ENCODE measurements around the gene SLC38A7. TPM values are rescaled to one million over a fixed set of nuclear protein-coding genes. Genes with fewer than 3 reads are reported as not detected.

Gene SLC38A7
- 10 to 100 TPM in 3 of 4 donors, 1 to 10 TPM in 1; 9.1 to 15.6 (median 13.1) TPM for total RNA-seq

GRCh38 chr16:58684354-58685083 is at the start of gene SLC38A7:
Gene SLC38A7 (minus strand): TSS chr16:58684770. CDS start chr16:58680126, 4,644 bp downstream.
- H3K27me3 ChIP-seq = no peaks in the 10 kb centered on the region
- peaks cover 0 to 15% (median 0%) of the 10 kb centered on the region in 3 donors for H3K36me3 ChIP-seq
- 19 to 22% methylated on average over 5 to 9 of the region's 41 CpGs for WGBS, 2 donors
- intact Hi-C loops (cut with DNase I) = loop anchor here (10.0 kb wide), 1 partner anchor 70 kb away; no protein-coding TSS in a partner anchor
- peak; percentile 13 for DNase-seq
- peaks cover 10 to 22% (median 13%) of the 10 kb centered on the region in 3 donors for H3K4me1 ChIP-seq
- peak within 1 kb of the TSS; percentile 76 to 84 (median 80) for H3K27ac ChIP-seq
- H3K4me3 ChIP-seq = peak within 1 kb of the TSS; percentile 66 to 90 (median 83)
- TF ChIP-seq CTCF (IDR thresholded peaks at IDR 0.05) (no peak), POLR2A (IDR thresholded peaks at IDR 0.05) (no peak)
- no peaks in the 10 kb centered on the region for H3K9me3 ChIP-seq

GRCh38 chr16:58733671-58734458 is 49.3 kb upstream of the SLC38A7 start, which contains the start of gene GOT2:
Gene GOT2 (minus strand): TSS chr16:58734316. CDS start chr16:58734228, 88 bp downstream.
- peaks cover 0 to 8% (median 0%) of the 10 kb centered on the region in 3 donors for H3K36me3 ChIP-seq
- intact Hi-C loops (cut with DNase I) = no loop called here
- no peaks in the 10 kb centered on the region for H3K9me3 ChIP-seq
- WGBS, 2 donors = 0 to 2% methylated on average over 2 to 27 of the region's 68 CpGs
- peak; percentile 20 for DNase-seq
- peaks cover 16 to 44% (median 18%) of the 10 kb centered on the region in 3 donors for H3K4me1 ChIP-seq
- H3K4me3 ChIP-seq = peak within 1 kb of the TSS; percentile 84 to 96 (median 94)
- no peaks in the 10 kb centered on the region for H3K27me3 ChIP-seq
- H3K27ac ChIP-seq = peak within 1 kb of the TSS; percentile 90 to 93 (median 91)
- TF ChIP-seq CTCF (IDR thresholded peaks at IDR 0.05) (peak; percentile 69 to 92 (median 81)), POLR2A (IDR thresholded peaks at IDR 0.05) (peak in 1 of 4 donors; percentile 68)

GRCh38 chr16:58733248-58733670 is 48.7 kb upstream of the SLC38A7 start:
- Histone ChIP-seq H3K9me3 (no peaks in the 10 kb centered on the region), H3K27me3 (no peaks in the 10 kb centered on the region), H3K27ac (peak overlapping the region; percentile 90 to 93 (median 91)), H3K36me3 (peaks cover 0 to 11% (median 0%) of the 10 kb centered on the region in 3 donors), H3K4me1 (peaks cover 16 to 44% (median 18%) of the 10 kb centered on the region in 3 donors), H3K4me3 (peak overlapping the region; percentile 84 to 96 (median 94))
- intact Hi-C loops (cut with DNase I) = no loop called here
- no peak for DNase-seq
- TF ChIP-seq POLR2A (IDR thresholded peaks at IDR 0.05) (no peak), CTCF (IDR thresholded peaks at IDR 0.05) (no peak)
- 1 to 4% methylated on average over 13 to 21 of the region's 23 CpGs for WGBS, 2 donors

- peak overlapping the region; percentile 90 to 93 (median 91) for H3K27ac ChIP-seq
- intact Hi-C loops (cut with DNase I) = no loop called here
- peak overlapping the region; percentile 84 to 96 (median 94) for H3K4me3 ChIP-seq
- DNase-seq = no peak
- no peaks in the 10 kb centered on the region for H3K9me3 ChIP-seq
- H3K4me1 ChIP-seq = peaks cover 16 to 44% (median 18%) of the 10 kb centered on the region in 3 donors
- peaks cover 0 to 16% (median 0%) of the 10 kb centered on the region in 3 donors for H3K36me3 ChIP-seq
- TF ChIP-seq POLR2A (IDR thresholded peaks at IDR 0.05) (no peak), CTCF (IDR thresholded peaks at IDR 0.05) (no peak)
- WGBS, 2 donors = 15 to 25% methylated on average over 9 of the region's 9 CpGs
- no peaks in the 10 kb centered on the region for H3K27me3 ChIP-seq
These were observed 48.1 kb upstream of the SLC38A7 start for GRCh38 chr16:58732545-58733247.
